T-helper 2 cell treated with Interferon-gamma antibody and Interleukin-4, amounts not matched to agents 5 μg/mL and 100 μg/mL, for 36 hours (primary cell): ENCODE results near the gene BID.

Experiments
- DNase-seq: peaks from one replicate; pipeline ENCODE4 v3.0.0; 2021; ENCODE audit warnings: low spot score
- H3K27ac Mint-ChIP-seq: one replicate; pipeline ENCODE4 v1.8.0; 2021; ENCODE audit warnings: mild to moderate bottlenecking, mixed read lengths
- H3K27me3 Mint-ChIP-seq: one replicate; pipeline ENCODE4 v1.8.0; 2021; ENCODE audit warnings: low read depth, mixed read lengths
- H3K36me3 Mint-ChIP-seq: one replicate; pipeline ENCODE4 v1.8.0; 2021; ENCODE audit warnings: low read depth, mixed read lengths
- H3K4me1 Mint-ChIP-seq: one replicate; pipeline ENCODE4 v1.8.0; 2021; ENCODE audit warnings: low read depth, mixed read lengths
- H3K4me3 Mint-ChIP-seq: one replicate; pipeline ENCODE4 v1.8.0; 2022; ENCODE audit warnings: mild to moderate bottlenecking, moderate library complexity, mixed read lengths
- H3K9me3 Mint-ChIP-seq: one replicate; pipeline ENCODE4 v1.8.0; 2021; ENCODE audit warnings: mixed read lengths

Gene BID

GRCh38 chr22:17734187-17734586, 40.1 kb downstream of the BID start:
- peak; percentile 53 for DNase-seq
- peaks cover 20% of the 10 kb centered on the region for H3K36me3 Mint-ChIP-seq

GRCh38 chr22:17733466-17733865, 40.8 kb downstream of the BID start:
- DNase-seq, result no peak
- H3K4me3 Mint-ChIP-seq, result no peak overlapping the region
- H3K36me3 Mint-ChIP-seq, result peaks cover 18% of the 10 kb centered on the region
- H3K4me1 Mint-ChIP-seq, result peaks cover 14% of the 10 kb centered on the region
- H3K27me3 Mint-ChIP-seq, result no peaks in the 10 kb centered on the region
- H3K9me3 Mint-ChIP-seq, result no peaks in the 10 kb centered on the region
- no peak overlapping the region for H3K27ac Mint-ChIP-seq

More at GRCh38 chr22:17734187-17734586, 40.1 kb downstream of the BID start:
- H3K27ac Mint-ChIP-seq, result no peak overlapping the region
- H3K4me3 Mint-ChIP-seq, result no peak overlapping the region
- no peaks in the 10 kb centered on the region for H3K9me3 Mint-ChIP-seq
- H3K27me3 Mint-ChIP-seq, result no peaks in the 10 kb centered on the region
- H3K4me1 Mint-ChIP-seq, result peaks cover 14% of the 10 kb centered on the region

DNA sequence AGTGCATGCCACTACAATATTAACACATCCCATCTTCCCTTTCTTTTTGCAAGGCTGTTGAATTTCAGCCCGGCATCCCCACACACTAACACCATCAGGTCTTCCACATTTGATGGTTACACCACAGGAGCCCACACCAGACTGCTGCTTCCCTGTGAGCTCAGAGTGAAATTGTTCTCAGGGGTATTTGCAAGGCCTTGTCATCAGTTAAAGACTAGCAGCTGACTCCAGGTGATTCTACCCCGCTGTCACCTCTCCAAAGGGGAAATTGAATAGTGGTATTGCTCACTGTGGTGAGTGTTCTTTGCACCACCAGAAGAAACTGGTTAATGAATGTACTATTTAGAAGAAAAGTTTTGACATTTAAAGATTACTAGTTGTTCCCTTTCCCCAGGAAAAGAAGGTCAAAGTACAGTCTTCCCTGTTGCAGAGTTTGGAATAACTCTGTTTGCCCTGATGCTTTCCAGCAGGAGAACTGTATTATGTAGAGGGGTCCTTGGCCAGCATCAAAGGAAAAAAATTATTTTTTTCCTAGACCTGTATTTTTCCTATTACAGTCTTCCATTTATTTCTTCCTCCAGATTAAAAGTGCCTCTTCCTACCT, 41.9 kb downstream of the BID start:
- H3K27ac Mint-ChIP-seq, result no peak overlapping the region
- DNase-seq, result no peak
- H3K4me3 Mint-ChIP-seq, result no peak overlapping the region
- H3K4me1 Mint-ChIP-seq, result peaks cover 14% of the 10 kb centered on the region
- H3K9me3 Mint-ChIP-seq, result no peaks in the 10 kb centered on the region
- peaks cover 18% of the 10 kb centered on the region for H3K36me3 Mint-ChIP-seq
- no peaks in the 10 kb centered on the region for H3K27me3 Mint-ChIP-seq

DNA sequence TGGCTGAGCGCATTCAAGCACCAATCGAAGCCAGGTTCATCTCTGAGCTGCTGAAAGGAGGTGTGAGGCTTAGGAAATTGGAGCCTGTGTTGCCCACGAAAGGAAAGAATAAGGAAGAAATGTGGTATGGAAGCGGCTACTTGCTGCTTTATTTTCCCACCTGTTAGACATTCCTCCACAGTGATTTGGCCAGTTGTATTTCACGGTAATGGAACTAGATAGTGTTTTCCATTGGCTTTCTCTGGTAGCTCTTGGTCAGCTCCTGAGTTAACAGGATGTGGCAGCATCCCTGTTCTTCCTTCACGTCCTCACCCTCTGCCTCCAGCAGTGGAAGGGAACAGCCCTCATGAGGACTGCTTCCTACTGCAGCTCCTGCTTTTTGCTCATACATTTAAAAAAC, 44.7 kb downstream of the BID start:
- DNase-seq, result no peak
- Mint-ChIP-seq H3K9me3 (no peaks in the 10 kb centered on the region), H3K27me3 (no peaks in the 10 kb centered on the region), H3K4me3 (no peak overlapping the region), H3K4me1 (peaks cover 17% of the 10 kb centered on the region), H3K36me3 (peaks cover 23% of the 10 kb centered on the region), H3K27ac (no peak overlapping the region)

- Mint-ChIP-seq H3K36me3 (peaks cover 23% of the 10 kb centered on the region), H3K4me3 (no peak overlapping the region), H3K4me1 (peaks cover 11% of the 10 kb centered on the region), H3K9me3 (no peaks in the 10 kb centered on the region), H3K27me3 (no peaks in the 10 kb centered on the region), H3K27ac (no peak overlapping the region)
- no peak for DNase-seq
These were observed 45.5 kb downstream of the BID start for GRCh38 chr22:17728786-17729185.

DNA sequence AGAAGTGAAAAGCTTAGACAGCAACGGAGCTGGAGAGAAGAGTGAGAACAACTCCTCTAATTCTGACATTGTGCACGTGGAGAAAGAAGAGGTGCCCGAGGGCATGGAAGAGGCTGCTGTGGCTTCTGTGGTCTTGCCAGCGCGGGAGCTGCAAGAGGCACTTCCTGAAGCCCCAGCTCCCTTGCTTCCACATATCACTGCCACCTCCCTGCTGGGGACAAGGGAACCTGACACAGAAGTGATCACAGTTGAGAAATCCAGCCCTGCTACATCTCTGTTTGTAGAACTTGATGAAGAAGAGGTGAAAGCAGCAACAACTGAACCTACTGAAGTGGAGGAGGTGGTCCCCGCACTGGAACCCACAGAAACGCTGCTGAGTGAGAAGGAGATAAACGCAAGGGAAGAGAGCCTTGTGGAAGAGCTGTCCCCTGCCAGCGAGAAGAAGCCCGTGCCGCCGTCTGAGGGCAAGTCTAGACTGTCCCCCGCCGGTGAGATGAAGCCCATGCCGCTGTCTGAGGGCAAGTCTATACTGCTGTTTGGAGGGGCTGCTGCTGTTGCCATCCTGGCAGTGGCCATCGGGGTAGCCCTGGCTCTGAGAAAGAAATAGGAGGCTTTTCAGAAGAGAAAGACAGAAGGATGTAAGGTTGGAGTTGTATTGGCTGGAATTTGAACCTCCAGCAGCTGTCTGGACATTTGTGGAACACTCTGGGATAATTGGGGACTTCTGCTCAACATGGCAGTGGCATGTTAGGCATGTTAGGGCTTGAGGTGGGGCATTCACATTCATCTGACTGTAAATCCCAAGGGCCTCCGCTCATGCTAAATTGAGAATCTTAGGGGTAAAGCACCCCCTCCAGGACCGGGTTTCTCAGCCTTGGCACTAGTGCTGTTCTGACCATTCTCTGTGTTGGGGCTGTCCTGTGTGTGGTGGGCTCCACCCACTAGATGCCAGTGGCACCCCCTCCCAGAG, 47.1 kb downstream of the BID start:
- Mint-ChIP-seq H3K36me3 (peaks cover 11% of the 10 kb centered on the region), H3K27ac (peak overlapping the region; percentile 27), H3K27me3 (no peaks in the 10 kb centered on the region), H3K4me3 (no peak overlapping the region), H3K4me1 (peaks cover 7% of the 10 kb centered on the region), H3K9me3 (no peaks in the 10 kb centered on the region)
- no peak for DNase-seq

DNA sequence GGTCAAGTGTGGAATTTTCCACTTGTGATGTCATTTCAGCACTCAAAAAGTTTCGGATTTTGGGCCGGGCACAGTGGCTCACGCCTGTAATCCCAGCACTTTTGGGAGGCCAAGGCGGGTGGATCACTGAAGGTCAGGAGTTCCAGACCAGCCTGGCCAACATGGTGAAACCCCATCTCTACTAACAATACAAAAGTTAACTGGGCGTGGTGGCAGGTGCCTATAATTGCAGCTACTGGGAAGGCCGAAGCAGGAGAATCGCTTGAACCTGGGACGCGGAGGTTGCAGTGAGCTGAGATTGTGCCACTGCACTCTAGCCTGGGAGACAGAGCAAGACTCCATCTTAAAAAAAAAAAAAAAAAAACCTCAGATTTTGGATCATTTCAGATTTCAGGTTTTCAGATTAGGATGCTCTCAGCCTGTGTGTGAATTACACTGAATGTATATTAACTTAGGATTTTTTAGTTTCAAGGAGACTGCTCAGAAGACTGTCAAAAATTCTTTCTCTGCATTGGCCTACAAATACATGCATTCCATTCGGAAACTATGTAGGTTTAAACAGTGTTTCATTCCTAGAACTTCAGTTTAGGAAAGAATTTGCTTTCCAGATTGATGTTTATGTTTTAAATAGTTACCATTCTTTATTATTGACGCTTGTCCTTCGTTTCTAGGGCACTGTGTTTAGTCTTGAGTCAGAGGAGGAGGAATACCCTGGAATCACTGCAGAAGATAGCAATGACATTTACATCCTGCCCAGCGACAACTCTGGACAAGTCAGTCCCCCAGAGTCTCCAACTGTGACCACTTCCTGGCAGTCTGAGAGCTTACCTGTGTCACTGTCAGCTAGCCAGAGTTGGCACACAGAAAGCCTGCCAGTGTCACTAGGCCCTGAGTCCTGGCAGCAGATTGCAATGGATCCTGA, 48.0 kb downstream of the BID start:
- H3K36me3 Mint-ChIP-seq, result peaks cover 11% of the 10 kb centered on the region
- no peaks in the 10 kb centered on the region for H3K9me3 Mint-ChIP-seq
- H3K27ac Mint-ChIP-seq, result peak overlapping the region; percentile 27
- peaks cover 7% of the 10 kb centered on the region for H3K4me1 Mint-ChIP-seq
- H3K4me3 Mint-ChIP-seq, result no peak overlapping the region
- no peaks in the 10 kb centered on the region for H3K27me3 Mint-ChIP-seq
- no peak for DNase-seq

DNA sequence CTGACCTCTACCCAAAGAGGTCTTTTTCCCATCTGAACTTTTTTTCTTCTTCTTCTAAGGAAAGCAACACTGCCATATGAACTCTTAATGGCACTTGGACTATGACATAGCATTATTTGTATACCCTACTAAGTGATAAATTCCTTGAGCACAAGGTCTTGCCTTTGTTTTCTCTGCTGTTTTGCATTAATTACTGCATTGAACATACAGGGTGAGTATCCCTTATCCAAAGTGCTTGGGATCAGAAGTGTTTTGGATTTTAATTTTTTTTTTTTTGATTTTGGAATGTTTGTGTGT, 48.8 kb downstream of the BID start:
- Mint-ChIP-seq H3K4me3 (no peak overlapping the region), H3K36me3 (peaks cover 11% of the 10 kb centered on the region), H3K27me3 (no peaks in the 10 kb centered on the region), H3K9me3 (no peaks in the 10 kb centered on the region), H3K4me1 (peaks cover 7% of the 10 kb centered on the region), H3K27ac (no peak overlapping the region)
- no peak for DNase-seq

GRCh38 chr22:17724678-17725499, 49.4 kb downstream of the BID start:
- H3K4me3 Mint-ChIP-seq, result no peak overlapping the region
- no peaks in the 10 kb centered on the region for H3K9me3 Mint-ChIP-seq
- H3K27ac Mint-ChIP-seq, result no peak overlapping the region
- peaks cover 7% of the 10 kb centered on the region for H3K4me1 Mint-ChIP-seq
- peaks cover 11% of the 10 kb centered on the region for H3K36me3 Mint-ChIP-seq
- DNase-seq, result no peak
- H3K27me3 Mint-ChIP-seq, result no peaks in the 10 kb centered on the region

DNA sequence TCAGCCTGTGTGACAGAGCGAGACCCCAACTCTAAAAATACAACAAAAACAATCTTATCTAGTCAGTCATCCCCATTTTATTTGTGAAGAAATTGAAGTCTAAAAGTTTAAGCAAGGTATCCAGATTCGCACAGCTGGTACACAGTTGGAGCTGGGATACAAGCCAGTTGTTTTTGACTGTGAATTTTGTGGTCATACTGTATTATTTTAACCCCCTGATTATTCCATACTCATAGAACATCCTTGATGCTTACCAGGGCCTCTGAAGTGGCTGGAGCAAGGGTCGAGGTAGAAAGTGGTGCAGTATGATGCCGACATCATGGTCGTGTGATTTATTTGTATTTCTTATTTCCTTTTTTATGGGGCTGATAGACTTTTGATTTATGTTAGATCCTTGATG, 50.0 kb downstream of the BID start:
- no peak for DNase-seq
- Mint-ChIP-seq H3K4me1 (peaks cover 7% of the 10 kb centered on the region), H3K36me3 (peaks cover 10% of the 10 kb centered on the region), H3K9me3 (no peaks in the 10 kb centered on the region), H3K4me3 (no peak overlapping the region), H3K27me3 (no peaks in the 10 kb centered on the region), H3K27ac (no peak overlapping the region)

DNA sequence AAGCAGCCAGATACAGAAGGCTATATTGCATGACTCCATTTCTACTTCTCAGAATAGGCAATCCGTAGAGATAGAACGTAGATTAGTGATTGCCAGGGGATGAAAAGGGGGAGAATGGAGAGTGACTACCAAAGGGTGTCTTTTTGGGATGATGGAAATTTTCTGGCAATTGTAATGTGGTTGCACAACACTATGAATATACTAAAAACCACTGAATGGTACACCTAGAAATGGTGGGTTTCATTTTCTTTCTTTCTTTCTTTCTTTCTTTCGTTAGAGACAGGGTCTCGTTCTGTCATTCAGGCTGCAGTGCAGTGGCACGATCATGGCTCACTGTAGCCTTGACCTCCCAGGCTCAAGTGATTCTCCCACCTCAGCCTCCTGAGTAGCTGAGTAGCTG, 54.4 kb downstream of the BID start:
- H3K9me3 Mint-ChIP-seq, result no peaks in the 10 kb centered on the region
- no peak overlapping the region for H3K4me3 Mint-ChIP-seq
- DNase-seq, result no peak
- no peak overlapping the region for H3K27ac Mint-ChIP-seq
- no peaks in the 10 kb centered on the region for H3K27me3 Mint-ChIP-seq
- H3K4me1 Mint-ChIP-seq, result no peaks in the 10 kb centered on the region
- no peaks in the 10 kb centered on the region for H3K36me3 Mint-ChIP-seq

- H3K4me1 Mint-ChIP-seq, result no peaks in the 10 kb centered on the region
- no peak for DNase-seq
- no peaks in the 10 kb centered on the region for H3K27me3 Mint-ChIP-seq
- no peak overlapping the region for H3K4me3 Mint-ChIP-seq
- H3K36me3 Mint-ChIP-seq, result peaks cover 1% of the 10 kb centered on the region
- no peak overlapping the region for H3K27ac Mint-ChIP-seq
- no peaks in the 10 kb centered on the region for H3K9me3 Mint-ChIP-seq
These were observed 56.6 kb downstream of the BID start for GRCh38 chr22:17717708-17718107.

DNA sequence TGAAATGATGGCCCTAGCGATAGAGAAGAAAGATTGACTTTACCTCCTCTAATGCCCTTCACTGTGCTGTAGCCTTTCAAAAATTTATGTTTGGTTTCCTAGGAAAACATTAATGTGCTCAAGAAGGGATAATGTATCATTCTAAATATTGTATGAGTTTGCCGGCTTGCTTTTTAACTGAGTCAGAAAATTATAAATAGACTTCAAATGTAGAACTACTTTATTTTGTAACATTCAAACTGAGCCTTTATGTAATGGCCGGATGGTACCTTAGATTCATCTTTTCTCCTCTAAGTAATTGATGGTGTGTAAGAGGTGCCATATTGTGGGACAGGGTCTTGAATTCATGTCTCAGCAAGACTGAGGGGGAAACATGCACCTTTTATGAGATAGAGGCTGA, 57.7 kb downstream of the BID start:
- no peak overlapping the region for H3K4me3 Mint-ChIP-seq
- H3K9me3 Mint-ChIP-seq, result no peaks in the 10 kb centered on the region
- DNase-seq, result no peak

More for the DNA sequence above, 57.7 kb downstream of the BID start:
- no peak overlapping the region for H3K27ac Mint-ChIP-seq
- H3K27me3 Mint-ChIP-seq, result no peaks in the 10 kb centered on the region
- H3K4me1 Mint-ChIP-seq, result no peaks in the 10 kb centered on the region
- peaks cover 1% of the 10 kb centered on the region for H3K36me3 Mint-ChIP-seq
